MM.1S (cell line): ENCODE data around the gene RAB31.

ENCODE experiments used
- DNase-seq: peaks from one replicate; pipeline ENCODE4 v3.0.0-alpha.2; 2015
- H2AFZ ChIP-seq: fragments of 300-600 bp; sonication (generic); 2 replicates; pipeline ENCODE4 v1.6.0; 2016; ENCODE audit warnings: antibody characterized with exemption, low read length
- H3F3A ChIP-seq: fragments of 300-600 bp; sonication (generic); 2 replicates; pipeline ENCODE4 v1.6.1; 2016; ENCODE audit warnings: mild to moderate bottlenecking, antibody characterized with exemption, low read length, moderate library complexity, mixed read lengths; ENCODE audit not compliant: insufficient read depth
- H3K27ac ChIP-seq: fragments of 300-600 bp; sonication (generic); 2 replicates; pipeline ENCODE4 v1.5.1; 2016; ENCODE audit warnings: mild to moderate bottlenecking, low read length
- H3K27me3 ChIP-seq: fragments of 300-600 bp; sonication (generic); replicated peaks from 2 replicates; pipeline ENCODE4 v1.6.0; 2016; ENCODE audit warnings: low read length; ENCODE audit not compliant: insufficient read depth
- H3K36me3 ChIP-seq: fragments of 300-600 bp; sonication (generic); replicated peaks from 2 replicates; pipeline ENCODE4 v1.6.1; 2016; ENCODE audit warnings: mild to moderate bottlenecking, low read length, mixed read lengths; ENCODE audit not compliant: insufficient read depth
- H3K4me1 ChIP-seq: fragments of 300-600 bp; sonication (generic); 2 replicates; pipeline ENCODE4 v1.6.1; 2016; ENCODE audit warnings: low read length, mixed read lengths
- H3K4me2 ChIP-seq: fragments of 300-600 bp; sonication (generic); 2 replicates; pipeline ENCODE4 v1.6.0; 2016; ENCODE audit warnings: low read depth, low read length
- H3K4me3 ChIP-seq: fragments of 300-600 bp; sonication (generic); 2 replicates; pipeline ENCODE4 v1.5.1; 2016; ENCODE audit warnings: low read length, mixed read lengths
- H3K79me2 ChIP-seq: fragments of 300-600 bp; sonication (generic); 2 replicates; pipeline ENCODE4 v1.6.1; 2016; ENCODE audit warnings: mixed run types, low read length, mixed read lengths
- H3K9ac ChIP-seq: fragments of 300-600 bp; sonication (generic); 2 replicates; pipeline ENCODE4 v1.6.1; 2016; ENCODE audit warnings: low read length, mixed read lengths
- H3K9me2 ChIP-seq: fragments of 300-600 bp; sonication (generic); replicated peaks from 2 replicates; pipeline ENCODE4 v1.6.1; 2016; ENCODE audit warnings: mild to moderate bottlenecking, low read length, mixed read lengths; ENCODE audit not compliant: insufficient read depth
- H3K9me3 ChIP-seq: fragments of 300-600 bp; sonication (generic); replicated peaks from 2 replicates; pipeline ENCODE4 v1.6.1; 2016; ENCODE audit warnings: mild to moderate bottlenecking, low read length, mixed read lengths; ENCODE audit not compliant: insufficient read depth
- H4K20me1 ChIP-seq: fragments of 300-600 bp; sonication (generic); 2 replicates; pipeline ENCODE4 v1.6.1; 2016; ENCODE audit warnings: mild to moderate bottlenecking, low read length, moderate library complexity, mixed read lengths; ENCODE audit not compliant: insufficient read depth
- CTCF ChIP-seq: fragments of 300-600 bp; sonication (generic); IDR thresholded peaks from 2 replicates; pipeline ENCODE4 v1.5.1; 2016; ENCODE audit warnings: antibody characterized with exemption, low read length, mixed read lengths
- EZH2 ChIP-seq: fragments of 300-600 bp; sonication (generic); optimal IDR thresholded peaks from 2 replicates; pipeline ENCODE3; 2017; ENCODE audit warnings: low read depth, mild to moderate bottlenecking, antibody characterized with exemption, low read length, mixed read lengths
- EZH2phosphoT487 ChIP-seq: fragments of 300-600 bp; sonication (generic); IDR thresholded peaks from 2 replicates; pipeline ENCODE4 v1.6.1; 2018; ENCODE audit warnings: antibody characterized with exemption, low read length

Gene RAB31

GRCh38 chr18:9689253-9689652 lies 18.8 kb upstream of the RAB31 start:
- no peaks in the 10 kb centered on the region for H4K20me1 ChIP-seq
- no peaks in the 10 kb centered on the region for H3K27me3 ChIP-seq
- no peak overlapping the region for H3K4me2 ChIP-seq
- no peak for TF ChIP-seq CTCF
- TF ChIP-seq EZH2phosphoT487, result no peak
- no peak for TF ChIP-seq EZH2
- H3K79me2 ChIP-seq, result no peaks in the 10 kb centered on the region
- H3K4me3 ChIP-seq, result no peak overlapping the region
- no peaks in the 10 kb centered on the region for H3F3A ChIP-seq
- no peak overlapping the region for H2AFZ ChIP-seq
- H3K36me3 ChIP-seq, result no peaks in the 10 kb centered on the region
- H3K4me1 ChIP-seq, result 0 out of 2 replicates have a peak, but pooled peaks cover 4% of the 10 kb centered on the region
- H3K9ac ChIP-seq, result no peak overlapping the region
- H3K9me3 ChIP-seq, result no peaks in the 10 kb centered on the region
- H3K27ac ChIP-seq, result no peak overlapping the region
- DNase-seq, result no peak
- no peaks in the 10 kb centered on the region for H3K9me2 ChIP-seq

- no peaks in the 10 kb centered on the region for H3K79me2 ChIP-seq
- no peak overlapping the region for H3K4me2 ChIP-seq
- H3K4me1 ChIP-seq, result no peaks in the 10 kb centered on the region
- H3K4me3 ChIP-seq, result no peak overlapping the region
- DNase-seq, result no peak
- no peaks in the 10 kb centered on the region for H3F3A ChIP-seq
- no peaks in the 10 kb centered on the region for H4K20me1 ChIP-seq
- H3K9me2 ChIP-seq, result no peaks in the 10 kb centered on the region
- no peak overlapping the region for H3K9ac ChIP-seq
- H3K27me3 ChIP-seq, result no peaks in the 10 kb centered on the region
- H3K27ac ChIP-seq, result no peak overlapping the region
- no peak overlapping the region for H2AFZ ChIP-seq
- H3K9me3 ChIP-seq, result no peaks in the 10 kb centered on the region
- no peak for TF ChIP-seq CTCF
- no peak for TF ChIP-seq EZH2phosphoT487
- no peak for TF ChIP-seq EZH2
- no peaks in the 10 kb centered on the region for H3K36me3 ChIP-seq
These were observed 17.5 kb upstream of the RAB31 start for GRCh38 chr18:9690418-9691188.

GRCh38 chr18:9691235-9691634 lies 16.9 kb upstream of the RAB31 start:
- no peaks in the 10 kb centered on the region for H3F3A ChIP-seq
- H3K9me2 ChIP-seq, result no peaks in the 10 kb centered on the region
- no peak for DNase-seq
- H3K4me2 ChIP-seq, result no peak overlapping the region
- no peaks in the 10 kb centered on the region for H3K27me3 ChIP-seq
- no peaks in the 10 kb centered on the region for H3K36me3 ChIP-seq
- H3K9ac ChIP-seq, result no peak overlapping the region
- no peaks in the 10 kb centered on the region for H3K9me3 ChIP-seq
- no peaks in the 10 kb centered on the region for H4K20me1 ChIP-seq
- no peaks in the 10 kb centered on the region for H3K4me1 ChIP-seq
- no peak overlapping the region for H2AFZ ChIP-seq
- no peak overlapping the region for H3K27ac ChIP-seq
- H3K79me2 ChIP-seq, result no peaks in the 10 kb centered on the region
- TF ChIP-seq CTCF, result no peak
- TF ChIP-seq EZH2, result no peak
- TF ChIP-seq EZH2phosphoT487, result no peak
- H3K4me3 ChIP-seq, result no peak overlapping the region
